ENCODE results near the gene FBXO2. TPM values are rescaled to one million over a fixed set of nuclear protein-coding genes. Genes with fewer than 3 reads are reported as not detected.

FBXO2 gene
- total and polyA plus RNA-seq, 10 of the 15 experiments (the other 5 are each of a cell fraction or from before 2014, with no cell fraction given), result 0.06 to 0.41 (median 0.18) TPM; not detected in 4

DNA sequence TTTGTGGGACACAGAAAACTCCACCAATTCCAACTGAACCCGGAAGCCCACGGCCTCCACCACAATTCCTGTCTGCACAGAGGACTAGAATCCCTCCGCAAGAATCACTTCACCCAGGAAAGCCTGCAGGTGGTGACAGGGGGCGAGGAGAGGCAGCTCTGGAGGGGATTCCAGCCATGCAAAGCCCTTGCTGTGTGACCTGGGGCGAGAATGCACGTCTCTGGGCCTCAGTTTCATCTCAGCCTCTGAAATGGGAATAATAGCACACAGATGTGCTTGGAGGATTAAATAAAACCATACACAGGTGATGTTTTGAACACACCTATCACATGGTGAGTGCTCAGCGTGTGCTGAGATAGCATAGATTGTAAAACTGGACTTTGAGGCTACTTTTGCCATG lies 14.1 kb downstream of the FBXO2 start:
- intact Hi-C loops (cut with micrococcal nuclease; ENCODE audit: unreplicated experiment) (loop anchor here (5.0 kb wide), 1 partner anchor 163 kb away; the partner anchor contains the start of gene DISP3), in situ Hi-C loops (cut with MboI) (loop anchor here (5.0 kb wide), 3 partner anchors 318 to 603 kb away; no protein-coding TSS in a partner anchor)
- TF ChIP-seq MAX (IDR thresholded peaks at IDR 0.05; ENCODE audit: low read depth, low read length) (no peak), STAT3 (IDR thresholded peaks at IDR 0.05; ENCODE audit: low read depth, low read length) (no peak), KAT2A (conservative IDR thresholded peaks at IDR 0.05; ENCODE audit: control insufficient read depth, low read depth, low read length) (no peak), ZZZ3 (IDR thresholded peaks at IDR 0.05; ENCODE audit: control insufficient read depth, insufficient read length, low read depth) (no peak), RAD51 (IDR thresholded peaks at IDR 0.05) (no peak), CTCF (IDR thresholded peaks at IDR 0.05 in 2 of 3, conservative IDR thresholded peaks at IDR 0.05 in 1 of 3; ENCODE audit: control insufficient read depth in 2 of 3, extremely low read depth in 1 of 3, insufficient read depth in 1 of 3, low read depth in 3 of 3, low read length in 3 of 3) (no peak), CUX1 (IDR thresholded peaks at IDR 0.05; ENCODE audit: insufficient replicate concordance, low read depth, low read length) (no peak), IRF3 (IDR thresholded peaks at IDR 0.05) (no peak)
- TF ChIP-seq, protein P1, sequence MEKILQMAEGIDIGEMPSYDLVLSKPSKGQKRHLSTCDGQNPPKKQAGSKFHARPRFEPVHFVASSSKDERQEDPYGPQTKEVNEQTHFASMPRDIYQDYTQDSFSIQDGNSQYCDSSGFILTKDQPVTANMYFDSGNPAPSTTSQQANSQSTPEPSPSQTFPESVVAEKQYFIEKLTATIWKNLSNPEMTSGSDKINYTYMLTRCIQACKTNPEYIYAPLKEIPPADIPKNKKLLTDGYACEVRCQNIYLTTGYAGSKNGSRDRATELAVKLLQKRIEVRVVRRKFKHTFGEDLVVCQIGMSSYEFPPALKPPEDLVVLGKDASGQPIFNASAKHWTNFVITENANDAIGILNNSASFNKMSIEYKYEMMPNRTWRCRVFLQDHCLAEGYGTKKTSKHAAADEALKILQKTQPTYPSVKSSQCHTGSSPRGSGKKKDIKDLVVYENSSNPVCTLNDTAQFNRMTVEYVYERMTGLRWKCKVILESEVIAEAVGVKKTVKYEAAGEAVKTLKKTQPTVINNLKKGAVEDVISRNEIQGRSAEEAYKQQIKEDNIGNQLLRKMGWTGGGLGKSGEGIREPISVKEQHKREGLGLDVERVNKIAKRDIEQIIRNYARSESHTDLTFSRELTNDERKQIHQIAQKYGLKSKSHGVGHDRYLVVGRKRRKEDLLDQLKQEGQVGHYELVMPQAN (conservative IDR thresholded peaks at IDR 0.05), result no peak
- POLR2A ChIA-PET, result no interaction called here
- no peaks in the 10 kb centered on the region for H3K79me2 ChIP-seq (ENCODE audit: control insufficient read depth, insufficient read depth, low read length)
- ATAC-seq, result no peak
- H3K4me1 ChIP-seq (ENCODE audit: control insufficient read depth, insufficient read depth, low read length), result no peaks in the 10 kb centered on the region
- H4K20me1 ChIP-seq (ENCODE audit: control insufficient read depth, insufficient read depth), result no peaks in the 10 kb centered on the region
- H3K4me2 ChIP-seq (ENCODE audit: control insufficient read depth, insufficient read depth), result no peak overlapping the region
- no peaks in the 10 kb centered on the region for H3K9me3 ChIP-seq (replicated peaks; ENCODE audit: control insufficient read depth, insufficient read depth, low read length)
- WGBS (ENCODE audit: insufficient coverage, insufficient replicate concordance, low lambda C conversion rate, missing lambda C conversion rate), result 17% methylated on average over 7 of the region's 7 CpGs
- DNase-seq (ENCODE audit: low read depth, low spot score), result no peak
- SMC1A ChIA-PET (ENCODE audit: uncharacterized antibody, unreplicated experiment), result interaction anchor here (1.0 to 6.3 kb wide), 3 partner anchors 329 to 603 kb away, joined by 3 to 57 read pairs (median 3); no protein-coding TSS in a partner anchor
- no peak for FAIRE-seq
- BruUV-seq (replicated peaks), result no TSS peak
- RAD21 ChIA-PET (ENCODE audit: unreplicated experiment), result interaction anchor here (1.3 to 6.7 kb wide), 2 partner anchors 79 to 603 kb away, joined by 4 to 91 read pairs; no protein-coding TSS in a partner anchor
- no peak overlapping the region for H2AFZ ChIP-seq (ENCODE audit: control insufficient read depth, low read depth, low read length)
- H3K9ac ChIP-seq (ENCODE audit: control insufficient read depth, insufficient read depth, low read length), result no peak overlapping the region
- H3K36me3 ChIP-seq (ENCODE audit: control insufficient read depth in 2 of 2, insufficient read depth in 2 of 2, low read length in 1 of 2), result no peaks in the 10 kb centered on the region
- H3K27ac ChIP-seq (ENCODE audit: control insufficient read depth, insufficient read depth), result no peak overlapping the region
- no peaks in the 10 kb centered on the region; a peak in 1 of 4 replicates for H3K27me3 ChIP-seq (replicated peaks in 1 of 2; ENCODE audit: control insufficient read depth in 2 of 2, insufficient read depth in 2 of 2, low read length in 1 of 2)
- no peak overlapping the region for H3K4me3 ChIP-seq
- CTCF ChIA-PET, result interaction anchor here (0.6 to 4.6 kb wide), 2 partner anchors 330 to 399 kb away, joined by 3 to 47 read pairs; no protein-coding TSS in a partner anchor

Measured in GM12878 (cell line).